GM12878 (cell line): ENCODE measurements around the gene GRK5. TPM values are rescaled to one million over a fixed set of nuclear protein-coding genes. Genes with fewer than 3 reads are reported as not detected.

Experiments
- ATAC-seq: fragments of 200-7000 bp; cut with Tn5 transposase; 3 replicates; pipeline ENCODE4 v1.9.1; 2020; ENCODE audit warnings: mild to moderate bottlenecking, moderate library complexity
- BruUV-seq: library from RNA; stranded (reverse); fragments of 400-500 nt; replicated peaks from 2 replicates; lab custom pipeline; 2021; lab: Mats Ljungman, UMichigan
- CTCF ChIA-PET: fragments of 300-600 bp; sonication (Branson Sonifier 250); formaldehyde crosslinking; extraction: SDS; loops from one replicate; lab custom pipeline; 2021; ENCODE audit warnings: inconsistent platforms; lab: Yijun Ruan, JAX
- POLR2A ChIA-PET: fragments of 350-600 bp; formaldehyde crosslinking; extraction: SDS; loops from one replicate; lab custom pipeline; 2021; ENCODE audit warnings: inconsistent platforms; lab: Charles Lee
- RAD21 ChIA-PET: fragments of 300-600 bp; sonication (Branson Sonifier 250); formaldehyde crosslinking; loops from one replicate; lab custom pipeline; 2023; ENCODE audit warnings: antibody characterized with exemption; ENCODE audit not compliant: unreplicated experiment; lab: Charles Lee
- SMC1A ChIA-PET: fragments of 300-600 bp; sonication (Branson Sonifier 250); formaldehyde crosslinking; loops from one replicate; lab custom pipeline; 2023; ENCODE audit not compliant: unreplicated experiment, uncharacterized antibody; lab: Charles Lee
- DNase-seq: peaks from one replicate; pipeline ENCODE4 v3.0.0-alpha.2; 2011; ENCODE audit warnings: low read depth, low spot score
- FAIRE-seq: peaks from 3 replicates; lab custom pipeline; 2011; peaks lifted over from hg19 to GRCh38; lab: Jason Lieb, UNC
- H2AFZ ChIP-seq: 2 replicates; pipeline ENCODE4 v1.6.0; 2011; ENCODE audit warnings: low read depth, low read length, control low read depth; ENCODE audit not compliant: control insufficient read depth
- H3K27ac ChIP-seq: 2 replicates; pipeline ENCODE4 v1.5.1; 2011; ENCODE audit warnings: control low read depth; ENCODE audit not compliant: control insufficient read depth, insufficient read depth
- H3K27me3 ChIP-seq, 2 experiments: replicated peaks in 1 of 2; 2 replicates each; pipeline versions ENCODE4 v1.6.0 to v1.6.1; 2011; ENCODE audit warnings: low read length in 1 of 2; ENCODE audit not compliant: control insufficient read depth in 2 of 2, insufficient read depth in 2 of 2
- H3K36me3 ChIP-seq, 2 experiments: 2 replicates each; pipeline ENCODE4 v1.5.1; 2011; ENCODE audit warnings: low read length in 1 of 2; ENCODE audit not compliant: control insufficient read depth in 2 of 2, insufficient read depth in 2 of 2
- H3K4me1 ChIP-seq: 2 replicates; pipeline ENCODE4 v1.6.1; 2011; ENCODE audit warnings: mild to moderate bottlenecking, low read length, moderate library complexity, mixed read lengths; ENCODE audit not compliant: control insufficient read depth, insufficient read depth
- H3K4me2 ChIP-seq: 2 replicates; pipeline ENCODE4 v1.6.0; 2011; ENCODE audit warnings: control low read depth; ENCODE audit not compliant: control insufficient read depth, insufficient read depth
- H3K4me3 ChIP-seq: fragments of 200-600 bp; sonication (generic); 2 replicates; pipeline ENCODE4 v1.5.1; 2016
- H3K79me2 ChIP-seq: 2 replicates; pipeline ENCODE4 v1.6.0; 2011; ENCODE audit warnings: low read length; ENCODE audit not compliant: control insufficient read depth, insufficient read depth
- H3K9ac ChIP-seq: 2 replicates; pipeline ENCODE4 v1.8.0; 2011; ENCODE audit warnings: low read length, control low read depth, mixed read lengths; ENCODE audit not compliant: control insufficient read depth, insufficient read depth
- H3K9me3 ChIP-seq: replicated peaks from 3 replicates; pipeline ENCODE4 v1.5.1; 2011; ENCODE audit warnings: mild to moderate bottlenecking, low read length; ENCODE audit not compliant: control insufficient read depth, insufficient read depth
- H4K20me1 ChIP-seq: 2 replicates; pipeline ENCODE4 v1.6.0; 2011; ENCODE audit not compliant: control insufficient read depth, insufficient read depth
- HCFC1 ChIP-seq: fragments of 150-350 bp; IDR thresholded peaks from 2 replicates; pipeline ENCODE4 v1.6.1; 2014; ENCODE audit warnings: low read length
- RAD51 ChIP-seq: fragments of 450-650 bp; IDR thresholded peaks from 2 replicates; pipeline ENCODE4 v1.6.1; 2016; ENCODE audit warnings: moderate library complexity, mild to moderate bottlenecking, inconsistent platforms
- USF2 ChIP-seq: IDR thresholded peaks from 2 replicates; pipeline ENCODE4 v1.6.1; 2011; ENCODE audit warnings: low read depth, low read length, improper control_type of control experiment, borderline replicate concordance
- WGBS: methylation state at CpG from one replicate; pipeline ENCODE4 v1.1.6; 2016; ENCODE audit warnings: low lambda C conversion rate; ENCODE audit not compliant: insufficient replicate concordance, insufficient coverage; ENCODE audit errors: missing lambda C conversion rate; 5-methylcytosine and 5-hydroxymethylcytosine counted together
- in situ Hi-C: fragments of 300-500 bp; cut with MboI; formaldehyde crosslinking; loops from 9 replicates; pipeline ENCODE4 v1.14.3; 2018; ENCODE audit warnings: mixed read lengths
- intact Hi-C: fragments of 100-400 bp; cut with micrococcal nuclease; formaldehyde crosslinking; loops from one replicate; pipeline ENCODE4 v1.14.2; 2022; ENCODE audit not compliant: unreplicated experiment
- polyA plus RNA-seq, 11 experiments: library from polyadenylated mRNA; depleted of rRNA in 4 of 11; unstranded in 6 of 11; stranded (reverse) in 5 of 11; fragments of >200 nt; fragmentation: Nextera tagmentation in 4 of 11; fragmentation: Illumina TruSeq in 1 of 11; extraction: Ambion mirVana in 4 of 11; extraction: Trizol in 1 of 11; gene quantifications; 1 replicate in 1 of 11; 2 replicates in 10 of 11; pipeline versions ENCODE4 v1.2.1 to v1.2.3, GENCODE V29; 2011 to 2016; ENCODE audit warnings: inconsistent platforms in 2 of 11, missing spikeins in 2 of 11, low read depth in 1 of 11
- total RNA-seq, 4 experiments: library from RNA; depleted of rRNA in 3 of 4; stranded (reverse); fragments of >200 nt in 3 of 4; fragmentation: Illumina TruSeq in 1 of 4; extraction: Trizol in 1 of 4; gene quantifications; 2 replicates each; pipeline versions ENCODE4 v1.2.1 to v1.2.3, GENCODE V29; 2013 to 2021

The GRK5 gene
- total and polyA plus RNA-seq, 10 of the 15 experiments (the other 5 are each of a cell fraction or from before 2014, with no cell fraction given) = 0.11 to 22.1 (median 10.0) TPM

- CTCF ChIA-PET = interaction anchor here (0.7 to 1.8 kb wide), 7 partner anchors 38 to 295 kb away, joined by 3 to 6 read pairs (median 3); partner anchors contain the start of genes GRK5 and RGS10
- Histone ChIP-seq H3K4me1 (peaks cover 15% of the 10 kb centered on the region), H3K9ac (no peak overlapping the region), H4K20me1 (no peaks in the 10 kb centered on the region), H3K4me2 (no peak overlapping the region), H3K79me2 (no peaks in the 10 kb centered on the region), H3K9me3 (no peaks in the 10 kb centered on the region), H2AFZ (no peak overlapping the region), H3K27me3 (no peaks in the 10 kb centered on the region), H3K36me3 (peaks cover 0 to 5% of the 10 kb centered on the region in 2 experiments; a peak in 2 of 4 replicates), H3K4me3 (no peak overlapping the region), H3K27ac (no peak overlapping the region)
- RAD21 ChIA-PET = interaction anchor here (0.8 to 2.0 kb wide), 5 partner anchors 23 to 291 kb away, joined by 3 to 7 read pairs (median 3); partner anchors contain the start of gene RGS10
- POLR2A ChIA-PET = interaction anchor here (0.6 to 1.6 kb wide), 2 partner anchors 47 to 408 kb away, joined by 3 to 4 read pairs; no protein-coding TSS in a partner anchor
- in situ Hi-C loops = loop anchor here (5.0 kb wide), 1 partner anchor 287 kb away; the partner anchor contains the start of gene GRK5
- TF ChIP-seq RAD51 (peak; percentile 69), USF2 (peak; percentile 5; the same call in 1 of the 2 replicates), HCFC1 (no peak)
- DNase-seq (no peak), ATAC-seq (no peak), FAIRE-seq (no peak)
- intact Hi-C loops = no loop called here
- 78% methylated on average over 6 of the region's 6 CpGs for WGBS
- BruUV-seq = no TSS peak
- SMC1A ChIA-PET = interaction anchor here (0.8 to 0.9 kb wide), 2 partner anchors 33 to 314 kb away, joined by 3 read pairs; no protein-coding TSS in a partner anchor
These were observed 287.1 kb downstream of the GRK5 start for GRCh38 chr10:119494236-119495020.
